ENCODE data around the gene IGSF23. TPM values are rescaled to one million over a fixed set of nuclear protein-coding genes. Genes with fewer than 3 reads are reported as not detected.

The IGSF23 gene
- total RNA-seq: under 1 TPM in 1 of 5 donors, not detected in 4; 0.73 TPM
- not detected for polyA plus RNA-seq
- long read RNA-seq, donor 1: 0 reads
- long read RNA-seq, donor 2: 0 reads
- long read RNA-seq, donor 3: 0 reads
- long read RNA-seq, donor 4: 0 reads
- long read RNA-seq, donor 5: 0 reads
- long read RNA-seq, donor 6: 0 reads
- long read RNA-seq, donor 7: 0 reads
- long read RNA-seq, donor 8: 0 reads
- long read RNA-seq, donor 9: 0 reads
- long read RNA-seq, donor 10: 0 reads

- Histone ChIP-seq H3K4me3 (no peak within 1 kb of the TSS), H3K27ac (peak within 1 kb of the TSS in 1 of 5 donors; percentile 49), H3K36me3 (no peaks in the 10 kb centered on the region), H3K9me3 (no peaks in the 10 kb centered on the region), H3K4me1 (peaks cover 11 to 36% (median 19%) of the 10 kb centered on the region in 4 donors), H3K27me3 (no peaks in the 10 kb centered on the region)
- intact Hi-C loops (cut with DNase I; ENCODE audit: low total_unique reads): no loop called here
- 76 to 89% (median 84%) methylated on average over 24 to 25 of the region's 25 CpGs for WGBS, 5 donors
- no peak for TF ChIP-seq CTCF (IDR thresholded peaks at IDR 0.05)
- TF ChIP-seq POLR2A (IDR thresholded peaks at IDR 0.05): no peak
- TF ChIP-seq POLR2AphosphoS5 (IDR thresholded peaks at IDR 0.05): no peak
- no peak for TF ChIP-seq EP300 (IDR thresholded peaks at IDR 0.05)
- peak in 1 of 2 donors; percentile 28 for DNase-seq
Observed at GRCh38 chr19:44613295-44614178, at the start of gene IGSF23. IGSF23 (plus strand) TSS chr19:44613563; CDS start chr19:44613646, 83 bp downstream.

- 43 to 47% (median 45%) methylated on average over 5 of the region's 5 CpGs for WGBS, 5 donors
- intact Hi-C loops (cut with DNase I; ENCODE audit: low total_unique reads): no loop called here
Observed at GRCh38 chr19:44566984-44567383, 46.4 kb upstream of the IGSF23 start.

GRCh38 chr19:44567745-44568144, 45.6 kb upstream of the IGSF23 start:
- no peak for DNase-seq
- TF ChIP-seq POLR2A (IDR thresholded peaks at IDR 0.05) (no peak), POLR2AphosphoS5 (IDR thresholded peaks at IDR 0.05) (no peak), CTCF (IDR thresholded peaks at IDR 0.05) (no peak), EP300 (IDR thresholded peaks at IDR 0.05) (no peak)

More at GRCh38 chr19:44566984-44567383, 46.4 kb upstream of the IGSF23 start:
- peaks cover 0 to 3% (median 2%) of the 10 kb centered on the region in 4 donors for H3K4me1 ChIP-seq
- H3K4me3 ChIP-seq: no peak overlapping the region
- H3K27me3 ChIP-seq: peaks cover 0 to 31% (median 7%) of the 10 kb centered on the region in 3 donors
- no peaks in the 10 kb centered on the region for H3K9me3 ChIP-seq
- no peaks in the 10 kb centered on the region for H3K36me3 ChIP-seq
- no peak for TF ChIP-seq POLR2AphosphoS5 (IDR thresholded peaks at IDR 0.05)
- no peak for TF ChIP-seq CTCF (IDR thresholded peaks at IDR 0.05)
- no peak for TF ChIP-seq POLR2A (IDR thresholded peaks at IDR 0.05)
- TF ChIP-seq EP300 (IDR thresholded peaks at IDR 0.05): no peak
- no peak overlapping the region for H3K27ac ChIP-seq
- DNase-seq: no peak

GRCh38 chr19:44570603-44570983, 42.8 kb upstream of the IGSF23 start:
- TF ChIP-seq POLR2AphosphoS5 (IDR thresholded peaks at IDR 0.05): no peak
- TF ChIP-seq CTCF (IDR thresholded peaks at IDR 0.05): no peak
- no peak for TF ChIP-seq EP300 (IDR thresholded peaks at IDR 0.05)
- no peak for TF ChIP-seq POLR2A (IDR thresholded peaks at IDR 0.05)
- intact Hi-C loops (cut with DNase I; ENCODE audit: low total_unique reads): loop anchor here (5.0 kb wide), 1 partner anchor 87 kb away; no protein-coding TSS in a partner anchor
- H3K4me1 ChIP-seq: peaks cover 0 to 3% (median 2%) of the 10 kb centered on the region in 4 donors

More at GRCh38 chr19:44567745-44568144, 45.6 kb upstream of the IGSF23 start:
- 57 to 72% (median 58%) methylated on average over 2 of the region's 2 CpGs for WGBS, 5 donors
- H3K36me3 ChIP-seq: no peaks in the 10 kb centered on the region
- intact Hi-C loops (cut with DNase I; ENCODE audit: low total_unique reads): no loop called here
- H3K4me1 ChIP-seq: peaks cover 0 to 3% (median 2%) of the 10 kb centered on the region in 4 donors
- no peaks in the 10 kb centered on the region for H3K9me3 ChIP-seq
- H3K27me3 ChIP-seq: peaks cover 0 to 33% (median 7%) of the 10 kb centered on the region in 3 donors
- H3K27ac ChIP-seq: no peak overlapping the region
- no peak overlapping the region for H3K4me3 ChIP-seq

More at GRCh38 chr19:44570603-44570983, 42.8 kb upstream of the IGSF23 start:
- no peak overlapping the region for H3K4me3 ChIP-seq
- WGBS, 5 donors: 40 to 49% (median 42%) methylated on average over 3 of the region's 3 CpGs
- no peaks in the 10 kb centered on the region for H3K9me3 ChIP-seq
- H3K27me3 ChIP-seq: peaks cover 0 to 33% (median 7%) of the 10 kb centered on the region in 3 donors
- no peak for DNase-seq
- no peak overlapping the region for H3K27ac ChIP-seq
- no peaks in the 10 kb centered on the region for H3K36me3 ChIP-seq

Measured in stomach (tissue), 19 donors.